HG03378 (cell line): ENCODE measurements around the gene DNAJB13.
A peak's percentile ranks its signal among the peaks of the same experiment; 100 is the strongest.
"Not testable (repeated sequence)": the region's sequence is repeated elsewhere in the genome, so short reads cannot be mapped to it uniquely, and the experiment has no call there.

Experiments
- ATAC-seq: cut with Tn5 transposase; IDR thresholded peaks from one replicate; pipeline ENCODE4 v1.9.1; 2021; ENCODE audit warnings: mild to moderate bottlenecking, moderate library complexity; ENCODE audit not compliant: unreplicated experiment

DNAJB13 gene

GRCh38 chr11:73950869-73951710 is at the start of gene DNAJB13:
DNAJB13 (plus strand) TSS chr11:73951026; CDS start chr11:73951070, 44 bp downstream.
- peak; percentile 74 for ATAC-seq

- no peak for ATAC-seq
These were observed 48.5 kb upstream of the DNAJB13 start for GRCh38 chr11:73902303-73902702.

- no peak for ATAC-seq
These were observed 43.6 kb upstream of the DNAJB13 start for GRCh38 chr11:73907191-73907590.

- ATAC-seq = no peak
These were observed 38.8 kb upstream of the DNAJB13 start for GRCh38 chr11:73912026-73912425.

- no peak for ATAC-seq
These were observed 37.4 kb upstream of the DNAJB13 start for GRCh38 chr11:73913472-73913871.

- no peak for ATAC-seq
These were observed 36.5 kb upstream of the DNAJB13 start for GRCh38 chr11:73914284-73914683.

- no peak for ATAC-seq
These were observed 34.4 kb upstream of the DNAJB13 start for GRCh38 chr11:73916435-73916834.

- no peak for ATAC-seq
These were observed 29.6 kb upstream of the DNAJB13 start for GRCh38 chr11:73921180-73921579.

- ATAC-seq = no peak
These were observed 21.4 kb upstream of the DNAJB13 start for GRCh38 chr11:73929388-73929787.

- ATAC-seq = no peak
These were observed 19.7 kb upstream of the DNAJB13 start for GRCh38 chr11:73931039-73931645.

- no peak for ATAC-seq
These were observed 18.9 kb upstream of the DNAJB13 start for GRCh38 chr11:73931951-73932350.

- ATAC-seq = no peak
These were observed 18.0 kb upstream of the DNAJB13 start for GRCh38 chr11:73932781-73933180.

GRCh38 chr11:73936047-73936446 is 14.8 kb upstream of the DNAJB13 start:
- ATAC-seq = not testable (repeated sequence)

GRCh38 chr11:73939096-73939495 is 11.7 kb upstream of the DNAJB13 start:
- no peak for ATAC-seq

- ATAC-seq = no peak
These were observed 9.8 kb upstream of the DNAJB13 start for GRCh38 chr11:73940801-73941570.

GRCh38 chr11:73942010-73942409 is 8.8 kb upstream of the DNAJB13 start:
- ATAC-seq = no peak

- ATAC-seq = no peak
These were observed 6.7 kb upstream of the DNAJB13 start for GRCh38 chr11:73944085-73944484.

GRCh38 chr11:73944901-73945300 is 5.9 kb upstream of the DNAJB13 start:
- ATAC-seq = no peak

- ATAC-seq = no peak
These were observed 5.4 kb upstream of the DNAJB13 start for GRCh38 chr11:73945396-73945795.

GRCh38 chr11:73946798-73947458 is 3.9 kb upstream of the DNAJB13 start:
- no peak for ATAC-seq

GRCh38 chr11:73949246-73949645 is 1.6 kb upstream of the DNAJB13 start:
- ATAC-seq = no peak
